A673 (cell line): ENCODE data around the gene GTF2H1.

Experiments used
- EZH2 ChIP-seq: fragments of 200-600 bp; sonication (generic); IDR thresholded peaks from 2 replicates; pipeline ENCODE4 v1.6.1; 2017; ENCODE audit warnings: borderline replicate concordance, low read depth, mild to moderate bottlenecking, mixed read lengths, antibody characterized with exemption, low read length; ENCODE audit not compliant: poor library complexity, severe bottlenecking
- TF ChIP-seq, protein P1 (sequence below): fragments of 300-800, 200-600 bp; sonication (generic); conservative IDR thresholded peaks from 2 replicates; pipeline ENCODE4 v1.5.1; 2017; ENCODE audit warnings: low read depth, mild to moderate bottlenecking, antibody characterized with exemption, low read length, moderate library complexity, mixed read lengths

DNA sequence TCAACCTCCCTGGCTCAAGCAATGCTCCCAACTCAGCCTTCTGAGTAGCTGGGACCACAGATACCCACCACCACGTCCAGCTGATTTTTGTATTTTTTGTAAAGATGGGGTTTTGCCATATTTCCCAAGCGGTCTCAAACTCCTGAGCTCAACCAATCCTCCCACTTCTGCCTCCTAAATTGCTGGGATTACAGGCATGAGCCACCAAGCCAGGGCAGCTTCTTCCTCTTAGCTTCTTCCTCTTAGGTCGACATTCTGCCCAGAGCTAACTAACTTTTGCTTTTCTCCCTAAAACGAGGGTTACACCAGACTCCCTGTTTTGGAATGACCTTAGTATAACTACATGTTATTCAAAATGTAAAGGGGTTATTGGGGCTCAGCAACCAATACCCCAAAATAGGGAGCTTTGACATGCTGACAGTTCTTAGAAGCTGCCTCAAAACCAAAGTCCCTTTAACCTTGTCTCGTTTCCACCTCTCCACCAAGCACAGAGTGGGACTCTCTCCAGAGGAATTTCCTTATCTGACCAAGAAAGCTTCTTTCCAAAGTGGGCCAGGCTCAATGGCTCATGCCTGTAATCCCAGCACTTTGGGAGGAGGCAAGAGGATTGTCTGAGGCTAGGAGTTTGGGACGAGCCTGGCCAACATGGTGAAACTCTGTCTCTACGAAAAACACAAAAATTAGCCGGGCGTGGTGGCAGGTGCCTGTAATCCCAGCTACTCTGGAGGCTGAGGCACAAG is 7.4 kb upstream of the GTF2H1 start:
- TF ChIP-seq, protein P1, sequence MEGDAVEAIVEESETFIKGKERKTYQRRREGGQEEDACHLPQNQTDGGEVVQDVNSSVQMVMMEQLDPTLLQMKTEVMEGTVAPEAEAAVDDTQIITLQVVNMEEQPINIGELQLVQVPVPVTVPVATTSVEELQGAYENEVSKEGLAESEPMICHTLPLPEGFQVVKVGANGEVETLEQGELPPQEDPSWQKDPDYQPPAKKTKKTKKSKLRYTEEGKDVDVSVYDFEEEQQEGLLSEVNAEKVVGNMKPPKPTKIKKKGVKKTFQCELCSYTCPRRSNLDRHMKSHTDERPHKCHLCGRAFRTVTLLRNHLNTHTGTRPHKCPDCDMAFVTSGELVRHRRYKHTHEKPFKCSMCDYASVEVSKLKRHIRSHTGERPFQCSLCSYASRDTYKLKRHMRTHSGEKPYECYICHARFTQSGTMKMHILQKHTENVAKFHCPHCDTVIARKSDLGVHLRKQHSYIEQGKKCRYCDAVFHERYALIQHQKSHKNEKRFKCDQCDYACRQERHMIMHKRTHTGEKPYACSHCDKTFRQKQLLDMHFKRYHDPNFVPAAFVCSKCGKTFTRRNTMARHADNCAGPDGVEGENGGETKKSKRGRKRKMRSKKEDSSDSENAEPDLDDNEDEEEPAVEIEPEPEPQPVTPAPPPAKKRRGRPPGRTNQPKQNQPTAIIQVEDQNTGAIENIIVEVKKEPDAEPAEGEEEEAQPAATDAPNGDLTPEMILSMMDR = no peak
- TF ChIP-seq EZH2 = no peak
